ENCODE measurements around the gene PDE8A. TPM values are rescaled to one million over a fixed set of nuclear protein-coding genes. Genes with fewer than 3 reads are reported as not detected.

Gene PDE8A
- total RNA-seq, 1 donor from 2014 or later: 23.7 TPM

DNA sequence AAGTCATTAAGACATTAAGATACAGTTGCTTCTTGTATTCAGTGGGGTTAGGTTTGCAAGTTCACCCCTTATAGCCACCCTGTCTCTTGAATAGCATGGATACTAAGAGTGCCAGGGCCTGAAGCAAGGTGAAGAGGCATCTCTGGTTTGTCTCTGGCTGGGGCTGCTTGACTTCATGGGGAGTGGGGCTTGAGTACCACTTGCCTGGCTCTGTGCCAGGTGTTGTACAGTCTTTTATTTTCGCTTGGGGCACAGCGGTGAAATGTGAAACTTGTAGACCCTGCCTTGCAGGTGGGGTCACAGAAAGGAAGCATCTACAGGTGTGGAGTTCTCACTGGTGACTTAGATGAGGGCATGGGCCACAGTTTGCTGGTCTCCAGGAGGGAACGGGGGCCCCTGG, 152.1 kb downstream of the PDE8A start:
- Mint-ChIP-seq H3K4me1 (ENCODE audit: unreplicated experiment) (no peaks in the 10 kb centered on the region), H3K27ac (ENCODE audit: unreplicated experiment) (no peak overlapping the region), H3K36me3 (ENCODE audit: unreplicated experiment) (peaks cover 46% of the 10 kb centered on the region), H3K27me3 (ENCODE audit: unreplicated experiment) (no peaks in the 10 kb centered on the region), H3K4me3 (ENCODE audit: unreplicated experiment) (no peak overlapping the region), H3K9me3 (ENCODE audit: unreplicated experiment) (peaks cover 25% of the 10 kb centered on the region)
- TF ChIP-seq, protein P1, sequence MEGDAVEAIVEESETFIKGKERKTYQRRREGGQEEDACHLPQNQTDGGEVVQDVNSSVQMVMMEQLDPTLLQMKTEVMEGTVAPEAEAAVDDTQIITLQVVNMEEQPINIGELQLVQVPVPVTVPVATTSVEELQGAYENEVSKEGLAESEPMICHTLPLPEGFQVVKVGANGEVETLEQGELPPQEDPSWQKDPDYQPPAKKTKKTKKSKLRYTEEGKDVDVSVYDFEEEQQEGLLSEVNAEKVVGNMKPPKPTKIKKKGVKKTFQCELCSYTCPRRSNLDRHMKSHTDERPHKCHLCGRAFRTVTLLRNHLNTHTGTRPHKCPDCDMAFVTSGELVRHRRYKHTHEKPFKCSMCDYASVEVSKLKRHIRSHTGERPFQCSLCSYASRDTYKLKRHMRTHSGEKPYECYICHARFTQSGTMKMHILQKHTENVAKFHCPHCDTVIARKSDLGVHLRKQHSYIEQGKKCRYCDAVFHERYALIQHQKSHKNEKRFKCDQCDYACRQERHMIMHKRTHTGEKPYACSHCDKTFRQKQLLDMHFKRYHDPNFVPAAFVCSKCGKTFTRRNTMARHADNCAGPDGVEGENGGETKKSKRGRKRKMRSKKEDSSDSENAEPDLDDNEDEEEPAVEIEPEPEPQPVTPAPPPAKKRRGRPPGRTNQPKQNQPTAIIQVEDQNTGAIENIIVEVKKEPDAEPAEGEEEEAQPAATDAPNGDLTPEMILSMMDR (IDR thresholded peaks at IDR 0.05): no peak
- no peak for DNase-seq (ENCODE audit: extremely low spot score, unreplicated experiment)

DNA sequence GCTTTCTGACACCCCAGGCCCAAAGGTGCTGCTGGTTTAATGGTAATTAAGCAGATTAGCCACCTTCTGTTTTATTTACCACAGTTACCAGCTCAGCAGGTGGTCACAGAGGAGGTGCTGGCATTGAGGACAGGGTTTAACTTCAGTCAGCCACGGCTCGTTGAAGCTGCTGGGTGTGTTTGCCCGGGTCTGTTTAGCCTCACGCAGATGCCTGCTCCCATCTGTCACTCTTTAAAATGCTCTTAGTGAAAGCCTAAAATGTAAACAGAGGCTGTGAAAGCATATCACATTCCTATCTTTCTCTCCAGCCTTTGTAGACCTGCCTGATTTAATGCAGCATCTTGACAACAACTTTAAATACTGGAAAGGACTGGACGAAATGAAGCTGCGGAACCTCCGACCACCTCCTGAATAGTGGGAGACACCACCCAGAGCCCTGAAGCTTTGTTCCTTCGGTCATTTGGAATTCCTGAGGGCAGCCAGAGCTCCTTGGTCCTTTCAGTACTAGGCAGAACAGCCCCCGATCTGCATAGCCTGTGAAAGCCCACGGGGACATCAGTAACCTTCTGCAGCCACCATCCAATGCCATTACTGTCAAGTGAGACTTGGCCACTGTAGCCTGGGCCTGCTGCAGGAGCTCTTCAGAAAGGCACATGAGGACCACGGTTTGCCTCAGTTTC, 156.0 kb downstream of the PDE8A start:
- H3K9me3 Mint-ChIP-seq (ENCODE audit: unreplicated experiment): no peaks in the 10 kb centered on the region
- peaks cover 27% of the 10 kb centered on the region for H3K36me3 Mint-ChIP-seq (ENCODE audit: unreplicated experiment)
- H3K4me1 Mint-ChIP-seq (ENCODE audit: unreplicated experiment): peaks cover 10% of the 10 kb centered on the region
- DNase-seq (ENCODE audit: extremely low spot score, unreplicated experiment): no peak
- H3K4me3 Mint-ChIP-seq (ENCODE audit: unreplicated experiment): no peak overlapping the region
- no peak overlapping the region for H3K27ac Mint-ChIP-seq (ENCODE audit: unreplicated experiment)
- TF ChIP-seq, protein P1 (IDR thresholded peaks at IDR 0.05): no peak
- H3K27me3 Mint-ChIP-seq (ENCODE audit: unreplicated experiment): no peaks in the 10 kb centered on the region

DNA sequence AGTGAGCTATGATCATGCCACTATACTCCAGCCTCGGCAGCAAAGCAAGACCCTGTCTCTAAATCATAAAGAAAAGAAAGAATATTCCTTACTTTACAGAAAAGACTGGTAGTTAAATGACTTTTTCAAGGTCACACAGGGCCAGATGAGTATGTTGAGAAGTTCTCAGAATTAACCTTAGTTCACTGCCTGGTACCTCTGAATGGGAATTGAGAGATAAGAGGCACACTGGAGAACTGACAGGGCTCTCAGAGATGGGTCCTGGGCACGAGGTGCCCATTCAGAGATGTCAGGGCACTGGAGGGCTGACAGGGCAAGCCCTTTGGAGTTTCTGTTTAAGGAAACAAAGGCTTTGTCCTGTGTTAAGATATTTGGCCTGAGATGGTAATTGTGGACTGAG, 157.7 kb downstream of the PDE8A start:
- Mint-ChIP-seq H3K4me3 (ENCODE audit: unreplicated experiment) (no peak overlapping the region), H3K4me1 (ENCODE audit: unreplicated experiment) (peaks cover 11% of the 10 kb centered on the region), H3K36me3 (ENCODE audit: unreplicated experiment) (peaks cover 15% of the 10 kb centered on the region), H3K27me3 (ENCODE audit: unreplicated experiment) (no peaks in the 10 kb centered on the region), H3K9me3 (ENCODE audit: unreplicated experiment) (no peaks in the 10 kb centered on the region), H3K27ac (ENCODE audit: unreplicated experiment) (no peak overlapping the region)
- TF ChIP-seq, protein P1 (IDR thresholded peaks at IDR 0.05): no peak
- DNase-seq (ENCODE audit: extremely low spot score, unreplicated experiment): no peak

DNA sequence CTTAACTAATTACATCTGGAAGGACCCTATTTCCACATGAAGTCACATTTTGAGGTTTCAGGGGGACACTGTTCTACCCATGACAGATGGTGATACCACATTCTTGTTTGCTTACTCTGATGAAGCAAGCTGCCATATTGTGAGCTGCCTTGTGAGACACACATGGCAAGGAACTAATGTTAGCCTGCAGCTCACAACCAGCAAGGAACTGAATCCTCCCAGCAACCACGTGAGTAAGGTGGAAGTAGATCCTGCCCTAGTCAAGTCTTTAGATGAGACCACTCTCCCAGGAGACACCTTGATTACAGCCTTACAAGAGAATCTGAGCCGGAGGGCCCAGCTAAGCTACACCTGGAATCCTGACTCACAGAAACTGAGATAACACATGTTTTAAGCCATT, 160.1 kb downstream of the PDE8A start:
- Mint-ChIP-seq H3K4me1 (ENCODE audit: unreplicated experiment) (peaks cover 11% of the 10 kb centered on the region), H3K4me3 (ENCODE audit: unreplicated experiment) (no peak overlapping the region), H3K36me3 (ENCODE audit: unreplicated experiment) (peaks cover 9% of the 10 kb centered on the region), H3K9me3 (ENCODE audit: unreplicated experiment) (no peaks in the 10 kb centered on the region), H3K27me3 (ENCODE audit: unreplicated experiment) (no peaks in the 10 kb centered on the region), H3K27ac (ENCODE audit: unreplicated experiment) (no peak overlapping the region)
- no peak for DNase-seq (ENCODE audit: extremely low spot score, unreplicated experiment)
- TF ChIP-seq, protein P1 (IDR thresholded peaks at IDR 0.05): no peak

DNA sequence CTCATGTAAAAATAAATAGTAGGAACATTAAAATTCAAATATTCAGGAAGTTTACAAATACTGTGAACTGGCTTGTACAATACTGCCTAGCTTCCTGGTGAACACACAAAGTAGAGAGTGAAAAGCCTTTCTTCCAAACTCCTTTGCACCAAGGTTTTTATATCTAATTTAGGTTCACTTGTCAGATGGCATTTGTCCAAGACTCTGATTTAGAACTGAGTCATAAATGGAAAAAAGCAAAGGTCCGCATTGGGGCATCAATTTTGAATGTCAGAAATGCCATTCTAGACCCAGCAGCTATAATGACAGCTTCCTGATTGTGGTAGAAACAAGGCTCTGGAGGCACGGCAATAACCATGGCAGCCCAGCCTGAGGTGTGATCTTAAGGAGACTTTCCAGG, 160.7 kb downstream of the PDE8A start:
- no peak for DNase-seq (ENCODE audit: extremely low spot score, unreplicated experiment)
- Mint-ChIP-seq H3K4me3 (ENCODE audit: unreplicated experiment) (no peak overlapping the region), H3K27me3 (ENCODE audit: unreplicated experiment) (no peaks in the 10 kb centered on the region), H3K4me1 (ENCODE audit: unreplicated experiment) (peaks cover 11% of the 10 kb centered on the region), H3K27ac (ENCODE audit: unreplicated experiment) (no peak overlapping the region), H3K36me3 (ENCODE audit: unreplicated experiment) (peaks cover 9% of the 10 kb centered on the region), H3K9me3 (ENCODE audit: unreplicated experiment) (no peaks in the 10 kb centered on the region)
- TF ChIP-seq, protein P1 (IDR thresholded peaks at IDR 0.05): no peak

Measured in osteocyte (in vitro differentiated cells).